Anterior cingulate cortex (tissue), 58 donors: ENCODE results near the gene NKAIN4.

Source experiments
- DNase-seq, 58 donors: peaks; one replicate each; lab custom pipeline; 2025; lab: John Stamatoyannopoulos, UW

NKAIN4 gene

GRCh38 chr20:63260521-63260920 lies 6.3 kb upstream of the NKAIN4 start:
- DNase-seq = no peak

GRCh38 chr20:63259734-63260460 lies 5.6 kb upstream of the NKAIN4 start:
- no peak for DNase-seq

- peak in 1 of 58 donors; percentile 11 for DNase-seq
Observed at GRCh38 chr20:63258781-63259180, 4.5 kb upstream of the NKAIN4 start.

GRCh38 chr20:63257629-63258028 lies 3.4 kb upstream of the NKAIN4 start:
- no peak for DNase-seq

GRCh38 chr20:63256954-63257353 lies 2.7 kb upstream of the NKAIN4 start:
- no peak for DNase-seq

- no peak for DNase-seq
Observed at GRCh38 chr20:63255931-63256704, 1.9 kb upstream of the NKAIN4 start.

GRCh38 chr20:63254606-63255384 lies 532 bp upstream of the NKAIN4 start:
- no peak for DNase-seq

- peak in 44 of 58 donors; percentile 9 to 80 (median 60) for DNase-seq
Observed at GRCh38 chr20:63253438-63254231, 628 bp downstream of the NKAIN4 start.

- DNase-seq = no peak
Observed at GRCh38 chr20:63253065-63253437, 1.2 kb downstream of the NKAIN4 start.

GRCh38 chr20:63252284-63252711 lies 2.0 kb downstream of the NKAIN4 start:
- DNase-seq = peak in 53 of 58 donors; percentile 11 to 92 (median 60)

- peak in 21 of 58 donors; percentile 8 to 63 (median 31) for DNase-seq
Observed at GRCh38 chr20:63251350-63251749, 2.9 kb downstream of the NKAIN4 start.

GRCh38 chr20:63249891-63250290 lies 4.4 kb downstream of the NKAIN4 start:
- DNase-seq = no peak

GRCh38 chr20:63248835-63249591 lies 5.2 kb downstream of the NKAIN4 start:
- DNase-seq = no peak

- no peak for DNase-seq
Observed at GRCh38 chr20:63247671-63248228, 6.5 kb downstream of the NKAIN4 start.

GRCh38 chr20:63246490-63247288 lies 7.6 kb downstream of the NKAIN4 start:
- no peak for DNase-seq

GRCh38 chr20:63244468-63244867 lies 9.8 kb downstream of the NKAIN4 start:
- DNase-seq = no peak

- DNase-seq = no peak
Observed at GRCh38 chr20:63243604-63244247, 10.5 kb downstream of the NKAIN4 start.

GRCh38 chr20:63242736-63243135 lies 11.5 kb downstream of the NKAIN4 start:
- no peak for DNase-seq
